Epithelial cell of proximal tubule (primary cell): ENCODE results near the gene UPP2. TPM values are rescaled to one million over a fixed set of nuclear protein-coding genes. Genes with fewer than 3 reads are reported as not detected.

Experiments
- DNase-seq: peaks from one replicate; pipeline ENCODE4 v3.0.0-alpha.2; 2011; ENCODE audit warnings: low read depth
- H3K4me3 ChIP-seq: 2 replicates; pipeline ENCODE4 v1.5.1; 2011; ENCODE audit warnings: low read depth, mild to moderate bottlenecking, low read length
- total RNA-seq: library from RNA; depleted of rRNA; stranded (reverse); fragments of >200 nt; gene quantifications from 2 replicates; pipeline ENCODE4 v1.2.3, GENCODE V29; 2015
- TF ChIP-seq, protein P1 (sequence below): conservative IDR thresholded peaks from 2 replicates; pipeline ENCODE4 v1.5.1; 2012; ENCODE audit warnings: low read depth, mild to moderate bottlenecking, low read length

Gene UPP2
- total RNA-seq, 1 donor from 2014 or later: not detected

DNA sequence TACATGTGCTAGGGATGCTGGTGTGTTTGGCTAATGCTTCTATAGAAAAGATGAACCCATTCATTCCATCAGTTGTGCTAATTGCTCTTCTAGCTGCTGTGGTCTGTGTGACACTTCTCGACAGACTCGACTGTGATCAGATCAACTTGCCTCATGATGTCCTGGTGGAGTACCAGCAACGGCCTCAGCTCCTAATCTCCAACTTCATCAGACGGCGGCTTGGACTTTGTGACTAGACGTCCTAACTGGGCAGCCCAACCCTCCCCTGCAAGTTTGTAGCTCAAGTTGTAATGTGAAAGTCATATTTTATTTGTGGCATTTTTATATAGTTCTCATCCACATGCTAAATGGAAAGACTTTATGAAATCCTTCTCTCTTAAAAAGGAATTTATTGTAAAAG is 33.0 kb downstream of the UPP2 start:
- no peak for DNase-seq
- TF ChIP-seq, protein P1, sequence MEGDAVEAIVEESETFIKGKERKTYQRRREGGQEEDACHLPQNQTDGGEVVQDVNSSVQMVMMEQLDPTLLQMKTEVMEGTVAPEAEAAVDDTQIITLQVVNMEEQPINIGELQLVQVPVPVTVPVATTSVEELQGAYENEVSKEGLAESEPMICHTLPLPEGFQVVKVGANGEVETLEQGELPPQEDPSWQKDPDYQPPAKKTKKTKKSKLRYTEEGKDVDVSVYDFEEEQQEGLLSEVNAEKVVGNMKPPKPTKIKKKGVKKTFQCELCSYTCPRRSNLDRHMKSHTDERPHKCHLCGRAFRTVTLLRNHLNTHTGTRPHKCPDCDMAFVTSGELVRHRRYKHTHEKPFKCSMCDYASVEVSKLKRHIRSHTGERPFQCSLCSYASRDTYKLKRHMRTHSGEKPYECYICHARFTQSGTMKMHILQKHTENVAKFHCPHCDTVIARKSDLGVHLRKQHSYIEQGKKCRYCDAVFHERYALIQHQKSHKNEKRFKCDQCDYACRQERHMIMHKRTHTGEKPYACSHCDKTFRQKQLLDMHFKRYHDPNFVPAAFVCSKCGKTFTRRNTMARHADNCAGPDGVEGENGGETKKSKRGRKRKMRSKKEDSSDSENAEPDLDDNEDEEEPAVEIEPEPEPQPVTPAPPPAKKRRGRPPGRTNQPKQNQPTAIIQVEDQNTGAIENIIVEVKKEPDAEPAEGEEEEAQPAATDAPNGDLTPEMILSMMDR: no peak
- H3K4me3 ChIP-seq: no peak overlapping the region

DNA sequence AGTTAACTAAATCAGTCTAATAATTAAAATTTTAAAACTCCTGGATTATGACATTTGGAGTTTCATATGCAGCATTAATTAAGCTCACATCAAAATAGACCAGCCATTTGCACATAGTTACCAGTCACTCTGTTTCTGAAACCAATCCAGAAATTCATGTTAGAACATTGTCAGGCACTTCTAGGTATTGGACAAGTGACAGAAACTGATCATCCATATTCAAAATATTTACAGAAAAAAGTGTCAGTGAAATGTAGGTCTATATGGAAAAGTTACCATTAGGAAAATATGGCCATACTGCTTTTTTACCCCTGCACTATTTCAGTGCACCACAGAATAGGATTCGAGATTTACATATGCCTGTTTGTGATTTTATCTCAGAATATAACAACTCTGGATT is 33.4 kb downstream of the UPP2 start:
- no peak for DNase-seq
- H3K4me3 ChIP-seq: no peak overlapping the region
- TF ChIP-seq, protein P1: no peak

DNA sequence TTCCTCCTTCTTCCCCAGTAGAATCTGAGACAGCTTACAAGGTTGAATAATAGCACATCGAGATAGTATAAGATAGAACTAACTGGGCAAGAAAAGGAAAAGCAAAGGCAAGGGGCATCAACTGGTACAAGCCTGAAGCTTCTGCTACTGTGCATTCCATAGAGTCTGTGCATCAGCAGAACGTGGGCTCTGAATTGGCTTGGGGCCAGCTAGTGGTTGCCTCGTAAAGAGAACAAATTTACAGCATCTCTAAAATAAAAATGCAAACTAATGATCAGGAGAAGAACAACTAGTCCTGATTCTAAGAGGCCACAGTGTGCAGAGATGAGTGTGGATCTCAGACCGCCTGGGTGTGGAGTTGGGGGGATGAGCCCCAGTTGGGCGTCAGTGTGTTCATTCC is 36.6 kb downstream of the UPP2 start:
- no peak overlapping the region for H3K4me3 ChIP-seq
- no peak for DNase-seq
- TF ChIP-seq, protein P1: no peak

DNA sequence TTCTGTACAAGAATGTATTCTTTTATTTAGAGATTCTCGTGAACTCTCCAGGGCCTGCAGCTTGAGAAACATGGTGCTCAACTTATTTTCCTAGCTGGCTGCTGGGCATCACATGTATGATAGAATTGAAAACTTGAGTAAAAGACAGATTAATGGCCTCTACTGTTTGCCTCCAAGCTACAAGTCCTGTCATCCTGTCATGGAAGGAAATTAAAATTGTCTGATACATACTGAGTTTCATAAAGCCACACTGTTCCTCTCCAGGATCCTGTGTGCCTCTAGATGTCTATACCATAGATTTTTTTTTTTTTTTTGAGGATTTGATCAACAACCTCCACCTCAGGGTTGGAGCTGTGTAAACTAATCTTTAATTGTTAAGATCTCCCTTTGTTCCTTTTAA is 38.5 kb downstream of the UPP2 start:
- H3K4me3 ChIP-seq: no peak overlapping the region
- DNase-seq: no peak
- TF ChIP-seq, protein P1: no peak

DNA sequence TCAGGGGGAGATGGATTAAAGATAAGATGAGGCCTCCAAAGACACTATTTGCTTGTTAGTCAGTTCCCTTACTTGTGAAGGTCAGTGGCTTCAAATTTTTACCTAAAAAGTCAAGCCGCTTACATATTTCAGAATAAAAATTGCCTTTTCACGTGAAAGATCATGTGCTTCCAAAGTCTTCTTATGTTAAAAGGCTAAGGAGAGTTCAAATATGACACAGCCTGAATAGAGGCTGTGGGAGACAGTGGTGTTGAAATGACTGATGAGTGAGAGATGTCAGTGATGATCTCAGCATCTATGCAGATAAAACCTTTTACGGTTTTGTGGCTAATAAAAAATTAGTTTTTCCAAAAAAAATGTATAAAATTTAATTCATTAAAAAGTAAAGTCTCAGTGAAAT is 40.5 kb downstream of the UPP2 start:
- TF ChIP-seq, protein P1: no peak
- DNase-seq: no peak
- H3K4me3 ChIP-seq: no peak overlapping the region

DNA sequence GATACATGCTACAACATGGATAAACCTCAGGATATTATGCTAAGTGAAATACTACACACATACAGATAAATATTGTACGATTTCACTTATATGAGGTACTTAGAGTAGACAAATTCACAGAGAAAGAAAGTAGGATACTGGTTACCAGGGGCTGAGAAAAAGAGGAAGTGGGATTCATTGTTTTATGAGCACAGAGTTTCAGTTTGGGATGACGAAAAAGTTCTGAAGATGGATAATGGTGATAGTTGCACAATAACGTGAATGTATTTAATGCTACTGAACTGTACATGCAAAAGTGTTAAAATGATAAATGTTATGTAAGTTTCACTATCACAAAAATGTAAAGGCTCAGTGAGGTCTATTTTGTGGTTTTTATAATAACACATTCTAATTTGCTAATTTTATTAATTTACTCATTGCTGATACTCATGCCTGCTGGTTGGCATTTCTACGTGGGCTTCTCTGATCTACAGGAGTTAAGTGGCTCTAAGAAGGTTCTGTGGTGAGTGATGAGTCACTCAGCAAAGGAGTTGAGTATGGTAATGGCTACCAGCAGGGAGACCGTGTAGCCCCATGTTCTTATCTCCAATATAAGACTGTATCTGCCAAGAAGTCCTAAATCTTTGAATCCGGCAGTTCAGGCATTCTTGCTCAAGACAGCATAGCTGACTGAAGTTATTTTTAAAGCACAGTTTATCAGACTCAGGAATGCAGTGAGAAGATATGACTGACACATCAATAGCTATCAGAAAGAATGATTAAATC is 41.1 kb downstream of the UPP2 start:
- DNase-seq: no peak
- TF ChIP-seq, protein P1: no peak
- H3K4me3 ChIP-seq: no peak overlapping the region

DNA sequence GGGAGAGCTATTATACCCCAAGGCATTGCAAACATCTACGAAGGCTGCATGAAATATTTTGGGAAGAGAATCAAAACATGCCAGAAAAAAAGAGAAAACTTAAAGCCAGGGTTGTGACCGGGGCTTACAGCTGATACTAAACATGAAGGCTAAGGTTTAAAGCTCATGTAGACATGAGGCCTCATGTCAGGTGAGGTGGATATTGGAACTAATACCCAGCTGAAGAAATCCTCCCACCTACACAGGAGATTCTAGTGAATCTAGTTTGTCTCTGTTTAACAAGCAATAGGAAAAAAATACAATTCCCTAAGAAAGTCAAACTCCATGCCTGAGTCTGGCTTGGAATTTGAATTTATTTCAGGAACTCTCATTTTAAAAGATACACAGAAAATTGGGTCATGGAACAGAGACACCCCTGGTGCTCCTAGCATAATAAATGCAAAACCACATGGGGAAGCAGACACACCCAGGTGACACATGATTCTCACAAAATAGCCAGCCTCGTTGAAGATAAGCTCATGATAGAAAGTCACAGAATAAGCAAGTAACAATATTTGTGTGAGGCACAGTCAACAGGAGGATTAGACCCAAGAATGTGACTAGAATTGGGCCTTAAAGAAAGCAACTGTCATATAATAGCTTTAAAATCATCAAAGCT is 42.2 kb downstream of the UPP2 start:
- DNase-seq: no peak
- TF ChIP-seq, protein P1: no peak
- no peak overlapping the region for H3K4me3 ChIP-seq
